ENCODE measurements around the gene NUDT6. TPM values are rescaled to one million over a fixed set of nuclear protein-coding genes. Genes with fewer than 3 reads are reported as not detected.
"Not testable (repeated sequence)": the region's sequence is repeated elsewhere in the genome, so short reads cannot be mapped to it uniquely, and the experiment has no call there.

Gene NUDT6
- total RNA-seq, 4 donors from 2014 or later: 2.5 to 10.2 (median 6.2) TPM

DNA sequence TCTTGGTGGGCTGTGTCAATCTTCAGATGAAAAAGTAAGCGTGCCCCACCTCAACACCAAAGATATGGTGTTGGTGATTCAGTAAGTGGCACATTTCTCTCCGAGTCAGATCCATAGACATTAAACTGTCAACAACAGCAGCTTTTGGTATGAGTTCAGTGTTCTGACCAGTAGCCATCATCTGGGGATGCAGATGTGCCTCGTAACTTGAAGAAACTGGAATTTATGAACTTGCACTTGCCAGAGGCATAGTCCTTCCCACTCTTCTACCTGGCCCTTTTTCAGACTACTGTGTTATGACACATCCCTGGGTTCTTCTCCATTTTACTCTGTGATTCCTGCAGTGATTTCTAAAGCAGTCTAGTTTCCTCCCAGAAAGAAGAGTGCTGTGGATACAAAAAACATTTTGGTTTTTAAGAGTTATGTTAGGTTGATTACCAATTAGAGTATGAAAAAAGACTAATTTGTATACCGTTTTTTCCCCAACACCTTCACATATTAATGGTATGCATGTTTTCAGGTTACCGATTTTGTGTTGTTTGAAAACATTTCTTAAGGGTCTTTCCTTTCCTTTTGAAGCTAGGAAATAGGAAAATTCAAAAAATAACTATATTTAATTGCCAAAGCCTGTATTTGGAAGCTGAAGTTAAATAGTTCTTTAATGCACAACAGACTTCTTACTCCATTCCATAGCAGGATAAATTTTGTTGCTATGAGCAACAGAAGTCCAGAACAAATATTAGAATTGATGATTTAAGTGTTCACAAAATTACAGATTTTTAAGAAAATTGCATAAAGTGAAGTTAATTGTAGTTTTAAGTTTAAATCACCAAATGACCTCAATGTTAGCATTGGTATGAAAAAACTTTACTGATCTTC lies 39.3 kb downstream of the NUDT6 start:
- DNase-seq (ENCODE audit: low spot score) (no peak), ATAC-seq (ENCODE audit: low FRiP score) (no peak)
- TF ChIP-seq, protein P1, sequence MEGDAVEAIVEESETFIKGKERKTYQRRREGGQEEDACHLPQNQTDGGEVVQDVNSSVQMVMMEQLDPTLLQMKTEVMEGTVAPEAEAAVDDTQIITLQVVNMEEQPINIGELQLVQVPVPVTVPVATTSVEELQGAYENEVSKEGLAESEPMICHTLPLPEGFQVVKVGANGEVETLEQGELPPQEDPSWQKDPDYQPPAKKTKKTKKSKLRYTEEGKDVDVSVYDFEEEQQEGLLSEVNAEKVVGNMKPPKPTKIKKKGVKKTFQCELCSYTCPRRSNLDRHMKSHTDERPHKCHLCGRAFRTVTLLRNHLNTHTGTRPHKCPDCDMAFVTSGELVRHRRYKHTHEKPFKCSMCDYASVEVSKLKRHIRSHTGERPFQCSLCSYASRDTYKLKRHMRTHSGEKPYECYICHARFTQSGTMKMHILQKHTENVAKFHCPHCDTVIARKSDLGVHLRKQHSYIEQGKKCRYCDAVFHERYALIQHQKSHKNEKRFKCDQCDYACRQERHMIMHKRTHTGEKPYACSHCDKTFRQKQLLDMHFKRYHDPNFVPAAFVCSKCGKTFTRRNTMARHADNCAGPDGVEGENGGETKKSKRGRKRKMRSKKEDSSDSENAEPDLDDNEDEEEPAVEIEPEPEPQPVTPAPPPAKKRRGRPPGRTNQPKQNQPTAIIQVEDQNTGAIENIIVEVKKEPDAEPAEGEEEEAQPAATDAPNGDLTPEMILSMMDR (IDR thresholded peaks at IDR 0.05): no peak

DNA sequence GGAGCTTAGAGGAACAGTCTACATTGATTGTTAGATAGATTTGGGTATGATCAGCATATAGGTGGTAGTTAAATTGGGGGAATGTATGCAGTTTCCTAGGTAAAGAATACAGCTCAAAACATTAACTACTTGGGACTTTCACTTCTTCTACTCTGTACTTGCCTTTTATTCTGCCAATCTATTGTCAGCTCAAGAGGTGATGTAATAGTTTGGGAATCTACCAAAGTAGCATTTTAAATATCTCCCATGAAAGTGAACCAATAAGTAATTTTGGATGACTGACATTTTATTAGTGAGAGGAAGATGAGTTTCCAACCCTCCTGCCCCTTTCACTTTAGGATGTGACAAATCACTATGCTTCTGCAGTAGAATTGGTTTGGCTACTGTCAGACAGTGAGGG lies 43.4 kb downstream of the NUDT6 start:
- ATAC-seq (ENCODE audit: low FRiP score) (no peak), DNase-seq (ENCODE audit: low spot score) (no peak)
- TF ChIP-seq, protein P1 (IDR thresholded peaks at IDR 0.05): no peak

DNA sequence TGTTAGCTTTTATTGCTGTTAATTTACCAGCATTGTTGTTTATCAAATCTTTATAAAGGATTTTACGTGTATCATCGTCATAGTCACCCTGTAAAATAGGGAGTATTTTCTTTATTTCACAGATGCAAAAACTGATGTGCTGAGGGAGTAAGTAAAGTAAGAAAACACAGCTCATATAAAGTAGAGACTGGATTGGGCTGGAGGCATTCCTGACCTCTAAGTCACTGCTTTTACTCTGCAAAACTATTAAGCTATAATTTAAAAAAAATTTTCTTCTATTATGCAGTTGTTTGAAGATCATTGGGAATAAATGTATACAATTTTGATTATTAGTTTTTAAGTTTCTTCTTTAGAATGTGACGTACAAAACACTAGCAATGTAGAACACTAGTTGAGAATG lies 45.9 kb downstream of the NUDT6 start:
- TF ChIP-seq, protein P1 (IDR thresholded peaks at IDR 0.05): no peak
- DNase-seq (ENCODE audit: low spot score) (no peak), ATAC-seq (ENCODE audit: low FRiP score) (no peak)

DNA sequence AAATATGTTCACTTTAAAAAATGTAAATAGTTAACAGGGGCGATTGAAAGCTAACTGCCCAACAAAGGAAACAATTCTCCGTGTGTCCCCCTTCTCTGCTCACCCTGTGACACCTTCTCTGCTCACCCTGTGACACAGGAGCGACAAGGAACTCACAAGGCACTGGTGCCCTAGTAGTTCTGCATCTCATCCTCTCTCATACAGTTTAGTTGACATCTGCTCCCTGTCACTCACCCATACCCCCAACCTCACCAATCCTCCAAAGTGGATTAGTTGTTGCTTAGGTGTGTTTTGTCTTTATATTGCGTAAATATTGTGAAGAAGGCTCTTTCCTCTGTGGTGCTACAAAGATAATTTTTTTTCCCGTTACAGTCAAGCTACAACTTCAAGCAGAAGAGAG lies 46.4 kb downstream of the NUDT6 start:
- no peak for ATAC-seq (ENCODE audit: low FRiP score)
- DNase-seq (ENCODE audit: low spot score): no peak
- TF ChIP-seq, protein P1 (IDR thresholded peaks at IDR 0.05): no peak

DNA sequence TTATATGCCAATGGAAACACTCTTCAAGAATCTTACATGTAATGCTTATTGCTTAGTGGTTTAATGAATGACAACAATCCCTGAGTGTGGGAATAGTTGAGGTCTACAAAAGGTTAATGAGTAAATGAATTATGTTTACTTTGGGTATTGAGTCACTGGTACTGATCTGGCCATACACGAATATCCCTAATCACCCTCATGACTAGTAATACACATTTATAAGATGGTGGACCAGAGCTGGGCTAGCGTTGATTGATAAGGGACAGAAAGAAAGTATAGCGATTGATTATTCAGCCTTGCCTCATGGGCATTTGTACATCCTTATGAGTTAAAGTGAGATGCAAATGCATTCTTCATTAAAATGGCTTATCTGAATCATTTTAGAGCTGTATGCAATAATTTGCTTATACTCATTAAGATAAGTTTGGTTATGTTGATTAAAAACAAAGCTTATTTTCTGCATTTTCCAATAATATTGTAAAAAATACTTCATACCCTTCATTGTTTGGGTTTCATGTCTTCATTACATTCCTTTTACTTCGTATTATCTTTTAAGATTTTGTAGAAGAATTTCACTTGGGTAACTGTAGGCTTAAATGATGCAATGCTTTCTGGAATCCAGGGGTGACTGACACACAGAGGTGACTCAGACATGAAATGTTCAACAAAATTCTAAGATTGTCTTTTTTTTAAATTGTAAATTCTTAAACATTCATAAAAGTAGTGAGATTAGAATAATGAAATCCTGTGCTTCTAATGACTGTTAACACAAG lies 48.4 kb downstream of the NUDT6 start:
- TF ChIP-seq, protein P1 (IDR thresholded peaks at IDR 0.05): no peak
- ATAC-seq (ENCODE audit: low FRiP score) (peak; percentile 75), DNase-seq (ENCODE audit: low spot score) (no peak)

DNA sequence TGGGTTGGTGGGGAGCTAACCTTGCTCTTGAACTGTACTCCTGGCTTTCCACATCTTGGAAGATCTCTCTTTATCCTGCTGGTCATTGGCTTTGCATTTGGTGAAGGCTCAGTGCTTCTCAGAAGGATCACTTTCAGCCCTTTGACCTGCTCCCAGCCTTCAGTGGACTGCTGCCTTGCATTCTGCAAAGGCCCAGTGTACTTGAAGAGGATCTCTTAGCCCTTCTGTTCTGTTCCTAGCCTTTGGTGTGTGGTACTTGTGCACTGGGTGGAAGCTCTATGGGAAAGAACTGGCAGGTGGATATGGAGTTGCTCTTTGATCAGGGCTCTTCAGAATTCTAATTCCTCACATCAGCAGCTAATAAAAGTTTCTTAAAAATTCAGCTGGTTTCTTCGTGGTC lies 49.3 kb downstream of the NUDT6 start:
- TF ChIP-seq, protein P1 (IDR thresholded peaks at IDR 0.05): no peak
- ATAC-seq (ENCODE audit: low FRiP score) (no peak), DNase-seq (ENCODE audit: low spot score) (no peak)

DNA sequence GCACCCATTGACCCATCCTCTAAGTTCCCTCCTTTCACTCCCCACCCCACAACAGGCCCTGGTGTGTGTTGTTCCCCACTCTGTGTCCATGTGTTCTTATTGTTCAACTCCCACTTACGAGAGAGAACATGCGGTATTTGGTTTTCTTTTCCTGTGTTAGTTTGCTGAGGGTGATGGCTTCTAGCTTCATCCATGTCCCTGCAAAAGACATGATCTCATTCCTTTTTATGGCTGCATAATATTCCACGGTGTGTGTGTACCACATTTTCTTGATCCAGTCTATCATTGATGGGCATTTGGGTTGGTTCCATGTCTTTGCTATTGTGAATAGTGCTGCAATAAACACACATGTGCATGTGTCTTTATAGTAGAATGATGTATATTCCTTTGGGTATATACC lies 54.2 kb downstream of the NUDT6 start:
- not testable (repeated sequence) for DNase-seq (ENCODE audit: low spot score); ATAC-seq (ENCODE audit: low FRiP score)
